HG03432 (cell line): Measurements from ENCODE around the gene OPRL1.

Experiments
- ATAC-seq: cut with Tn5 transposase; IDR thresholded peaks from one replicate; pipeline ENCODE4 v1.9.1; 2021; ENCODE audit warnings: mild to moderate bottlenecking, moderate library complexity; ENCODE audit not compliant: unreplicated experiment

Gene OPRL1

GRCh38 chr20:64101731-64102621 is 22.1 kb downstream of the OPRL1 start:
- no peak for ATAC-seq

GRCh38 chr20:64102647-64103354 is 22.9 kb downstream of the OPRL1 start:
- no peak for ATAC-seq

- no peak for ATAC-seq
These were observed 24.2 kb downstream of the OPRL1 start for GRCh38 chr20:64103871-64104666.

- ATAC-seq, result no peak
These were observed 25.0 kb downstream of the OPRL1 start for GRCh38 chr20:64104667-64105451.

GRCh38 chr20:64105846-64106434 is 26.1 kb downstream of the OPRL1 start:
- ATAC-seq, result no peak

GRCh38 chr20:64106435-64106961 is 26.6 kb downstream of the OPRL1 start:
- ATAC-seq, result no peak

GRCh38 chr20:64106981-64107735 is 27.3 kb downstream of the OPRL1 start, which contains the start of gene NPBWR2:
Gene NPBWR2, minus strand, starts transcription at chr20:64107565. Its CDS starts 734 bp downstream, at chr20:64106831.
- ATAC-seq, result no peak

GRCh38 chr20:64107736-64108457 is 28.0 kb downstream of the OPRL1 start:
- no peak for ATAC-seq

GRCh38 chr20:64108731-64109681 is 29.1 kb downstream of the OPRL1 start:
- ATAC-seq, result no peak

- ATAC-seq, result no peak
These were observed 30.0 kb downstream of the OPRL1 start for GRCh38 chr20:64109831-64110391.

GRCh38 chr20:64110411-64111068 is 30.7 kb downstream of the OPRL1 start:
- no peak for ATAC-seq

- no peak for ATAC-seq
These were observed 32.2 kb downstream of the OPRL1 start for GRCh38 chr20:64111841-64112641.

- ATAC-seq, result no peak
These were observed 33.0 kb downstream of the OPRL1 start for GRCh38 chr20:64112691-64113443.

GRCh38 chr20:64113444-64113775 is 33.5 kb downstream of the OPRL1 start:
- no peak for ATAC-seq

GRCh38 chr20:64113796-64114355 is 34.0 kb downstream of the OPRL1 start:
- no peak for ATAC-seq
